ENCODE measurements around the gene FITM2. TPM values are rescaled to one million over a fixed set of nuclear protein-coding genes. Genes with fewer than 3 reads are reported as not detected.

The FITM2 gene
- total and polyA plus RNA-seq, 7 experiments from 2014 or later: 1.7 to 7.9 (median 3.8) TPM

DNA sequence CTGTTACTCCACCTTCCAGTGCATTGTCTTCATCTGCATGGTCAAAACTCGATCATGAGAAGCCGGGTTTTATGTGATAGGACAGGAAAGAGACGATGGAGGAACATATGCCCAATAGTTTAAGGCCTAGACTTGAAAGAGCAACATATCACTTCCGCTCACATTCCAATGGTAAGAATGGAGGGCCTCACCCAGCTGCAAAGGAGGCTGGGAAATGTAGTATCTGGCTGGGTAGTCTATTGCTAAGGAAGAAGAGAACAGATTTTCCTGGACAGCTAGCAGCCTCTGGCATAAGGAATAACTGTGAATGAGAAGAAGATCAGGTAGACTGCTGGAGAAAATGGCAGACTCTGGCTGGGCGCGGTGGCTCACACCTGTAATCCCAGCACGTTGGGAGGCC, 19.2 kb downstream of the FITM2 start:
- H3K36me3 Mint-ChIP-seq: peaks cover 2 to 47% (median 32%) of the 10 kb centered on the region in 5 donors

DNA sequence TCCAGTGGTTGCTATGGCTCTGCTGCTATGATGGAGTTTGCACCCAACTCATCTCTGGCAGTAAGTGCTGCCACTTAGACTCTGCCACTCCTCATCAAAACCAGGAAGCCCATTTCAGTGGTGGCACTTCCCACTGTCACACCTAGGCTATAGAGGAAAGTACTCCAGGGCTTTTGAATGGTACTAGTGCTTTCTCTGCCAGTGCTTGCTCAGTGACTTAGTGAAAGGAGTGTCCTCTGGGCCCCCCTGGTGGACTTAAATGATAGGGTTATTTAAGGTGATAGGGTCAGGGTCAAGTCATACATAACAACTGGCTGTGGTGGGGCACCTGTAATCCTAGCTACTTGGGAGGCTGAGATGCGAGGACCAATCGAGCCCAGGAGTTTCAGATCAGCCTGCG, 22.8 kb downstream of the FITM2 start:
- peak in 3 of 9 donors; percentile 4 to 13 (median 7) for DNase-seq
- POLR2A ChIA-PET: no interaction called here
- H3K9me3 Mint-ChIP-seq: peaks cover 0 to 8% (median 0%) of the 10 kb centered on the region in 11 donors

More for the DNA sequence above, 19.2 kb downstream of the FITM2 start:
- ChIA-PET CTCF (interaction anchor here (1.1 to 1.7 kb wide), 2 partner anchors 19 to 76 kb away, joined by 3 to 4 read pairs; partner anchors contain the start of gene FITM2), POLR2A (no interaction called here)
- intact Hi-C loops (cut with micrococcal nuclease): no loop called here
- Histone ChIP-seq H3K27me3 (ENCODE audit: control insufficient read depth in 2 of 2, insufficient read depth in 2 of 2, low read length in 2 of 2) (no peaks in the 10 kb centered on the region), H3K36me3 (ENCODE audit: control insufficient read depth in 2 of 3, insufficient read depth in 3 of 3, low read length in 3 of 3) (peaks cover 0 to 10% (median 0%) of the 10 kb centered on the region in 3 experiments), H3K4me3 (ENCODE audit: low read length) (no peak overlapping the region), H3K4me1 (ENCODE audit: control insufficient read depth in 2 of 2, insufficient read depth in 2 of 2, low read length in 2 of 2) (no peaks in the 10 kb centered on the region), H3K9me3 (ENCODE audit: control insufficient read depth in 2 of 3, low read length in 3 of 3) (no peaks in the 10 kb centered on the region), H3K27ac (ENCODE audit: low read depth, low read length) (no peak overlapping the region)
- Mint-ChIP-seq H3K27me3 (peaks cover 0 to 6% (median 0%) of the 10 kb centered on the region in 5 donors), H3K4me3 (no peak overlapping the region), H3K4me1 (peaks cover 0 to 8% (median 4%) of the 10 kb centered on the region in 7 donors), H3K9me3 (peaks cover 0 to 8% (median 0%) of the 10 kb centered on the region in 11 donors), H3K27ac (no peak overlapping the region)
- DNase-seq: no peak
- ATAC-seq: no peak

DNA sequence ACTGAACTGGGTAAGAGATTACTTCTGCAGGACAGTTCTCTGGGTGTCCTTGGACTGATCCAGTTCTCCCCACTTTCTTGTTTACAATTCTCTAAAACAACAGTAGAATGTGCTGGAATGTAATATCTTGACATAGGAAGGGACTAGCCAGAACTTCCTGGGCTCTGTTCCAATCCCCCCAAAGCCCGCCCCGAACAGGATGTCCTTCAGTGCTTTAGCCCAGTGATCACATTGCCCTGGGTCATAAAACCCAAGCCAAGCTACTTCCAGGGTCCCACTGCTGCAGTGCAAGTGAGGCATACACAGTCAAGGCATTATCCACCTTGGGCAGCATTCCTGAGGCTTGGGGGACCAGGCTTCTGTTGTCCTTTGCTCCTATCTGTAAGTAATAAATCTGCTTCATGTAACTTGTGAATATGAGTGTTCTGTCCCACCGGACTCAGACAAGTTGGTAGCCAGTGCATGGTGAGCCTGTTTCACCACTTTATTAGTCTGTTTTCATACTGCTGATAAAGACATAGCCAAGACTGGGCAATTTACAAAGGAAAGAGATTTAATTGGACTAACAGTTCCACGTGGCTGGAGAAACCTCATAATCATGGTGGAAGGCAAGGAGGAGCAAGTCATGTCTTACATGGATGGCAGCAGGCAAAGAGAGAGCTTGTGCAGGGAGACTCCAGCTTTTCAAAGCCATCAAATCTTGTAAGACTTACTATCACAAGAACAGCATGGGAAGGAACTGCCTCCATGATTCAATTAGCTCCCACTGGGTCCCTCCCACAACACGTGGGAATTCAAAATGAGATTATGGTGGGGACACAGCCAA, 23.5 kb downstream of the FITM2 start:
- DNase-seq: no peak
- intact Hi-C loops (cut with micrococcal nuclease): loop anchor here in 1 of 2 donors (1.0 kb wide), 1 partner anchor 70 kb away; no protein-coding TSS in a partner anchor
- Mint-ChIP-seq H3K36me3 (peaks cover 2 to 38% (median 32%) of the 10 kb centered on the region in 5 donors), H3K4me3 (no peak overlapping the region), H3K9me3 (peaks cover 0 to 8% (median 0%) of the 10 kb centered on the region in 11 donors), H3K4me1 (peaks cover 0 to 5% (median 0%) of the 10 kb centered on the region in 7 donors), H3K27me3 (peaks cover 0 to 6% (median 0%) of the 10 kb centered on the region in 5 donors), H3K27ac (peak overlapping the region in 1 of 9 donors; percentile 55)
- CTCF ChIA-PET: interaction anchor here (3.3 kb wide), 1 partner anchor 70 kb away, joined by 22 read pairs; no protein-coding TSS in a partner anchor
- no peak for ATAC-seq
- POLR2A ChIA-PET: interaction anchor here (0.7 kb wide), 1 partner anchor 387 kb away, joined by 3 read pairs; no protein-coding TSS in a partner anchor
- H3K9me3 ChIP-seq (ENCODE audit: control insufficient read depth in 2 of 3, low read length in 3 of 3): no peaks in the 10 kb centered on the region
- H3K27me3 ChIP-seq (ENCODE audit: control insufficient read depth in 2 of 2, insufficient read depth in 2 of 2, low read length in 2 of 2): no peaks in the 10 kb centered on the region
- no peak overlapping the region for H3K27ac ChIP-seq (ENCODE audit: low read depth, low read length)
- H3K4me3 ChIP-seq (ENCODE audit: low read length): no peak overlapping the region
- H3K4me1 ChIP-seq (ENCODE audit: control insufficient read depth in 2 of 2, insufficient read depth in 2 of 2, low read length in 2 of 2): peaks cover 0 to 5% of the 10 kb centered on the region in 2 donors
- H3K36me3 ChIP-seq (ENCODE audit: control insufficient read depth in 2 of 3, insufficient read depth in 3 of 3, low read length in 3 of 3): peaks cover 0 to 10% (median 0%) of the 10 kb centered on the region in 3 experiments

More for the DNA sequence above, 22.8 kb downstream of the FITM2 start:
- H3K4me3 Mint-ChIP-seq: no peak overlapping the region
- Histone ChIP-seq H3K27me3 (ENCODE audit: control insufficient read depth in 2 of 2, insufficient read depth in 2 of 2, low read length in 2 of 2) (no peaks in the 10 kb centered on the region), H3K4me1 (ENCODE audit: control insufficient read depth in 2 of 2, insufficient read depth in 2 of 2, low read length in 2 of 2) (peaks cover 0 to 5% of the 10 kb centered on the region in 2 donors), H3K9me3 (ENCODE audit: control insufficient read depth in 2 of 3, low read length in 3 of 3) (no peaks in the 10 kb centered on the region), H3K27ac (ENCODE audit: low read depth, low read length) (no peak overlapping the region), H3K36me3 (ENCODE audit: control insufficient read depth in 2 of 3, insufficient read depth in 3 of 3, low read length in 3 of 3) (peaks cover 0 to 10% (median 0%) of the 10 kb centered on the region in 3 experiments), H3K4me3 (ENCODE audit: low read length) (no peak overlapping the region)
- intact Hi-C loops (cut with micrococcal nuclease): loop anchor here in 1 of 2 donors (1.0 kb wide), 1 partner anchor 71 kb away; no protein-coding TSS in a partner anchor
- CTCF ChIA-PET: interaction anchor here (3.3 kb wide), 1 partner anchor 71 kb away, joined by 22 read pairs; no protein-coding TSS in a partner anchor
- H3K27me3 Mint-ChIP-seq: peaks cover 0 to 6% (median 0%) of the 10 kb centered on the region in 5 donors
- no peak overlapping the region for H3K27ac Mint-ChIP-seq
- no peak for ATAC-seq
- H3K36me3 Mint-ChIP-seq: peaks cover 2 to 38% (median 32%) of the 10 kb centered on the region in 5 donors
- H3K4me1 Mint-ChIP-seq: peaks cover 0 to 5% (median 0%) of the 10 kb centered on the region in 7 donors

GRCh38 chr20:44284032-44284431, 27.0 kb downstream of the FITM2 start:
- ATAC-seq (no peak), DNase-seq (no peak)
- H3K9me3 ChIP-seq (ENCODE audit: control insufficient read depth in 2 of 3, low read length in 3 of 3): no peaks in the 10 kb centered on the region
- H3K27me3 Mint-ChIP-seq: peaks cover 0 to 6% (median 0%) of the 10 kb centered on the region in 5 donors
- peaks cover 0 to 7% (median 0%) of the 10 kb centered on the region in 11 donors for H3K9me3 Mint-ChIP-seq
- no peaks in the 10 kb centered on the region for H3K36me3 ChIP-seq (ENCODE audit: control insufficient read depth in 2 of 3, insufficient read depth in 3 of 3, low read length in 3 of 3)
- ChIA-PET CTCF (interaction anchor here (2.1 kb wide), 1 partner anchor 67 kb away, joined by 6 read pairs; no protein-coding TSS in a partner anchor), POLR2A (interaction anchor here (1.0 kb wide), 1 partner anchor 66 kb away, joined by 4 read pairs; no protein-coding TSS in a partner anchor)
- no peak overlapping the region for H3K4me3 ChIP-seq (ENCODE audit: low read length)
- no peak overlapping the region for H3K27ac Mint-ChIP-seq
- peaks cover 0 to 15% (median 9%) of the 10 kb centered on the region in 5 donors for H3K36me3 Mint-ChIP-seq
- no peak overlapping the region for H3K4me3 Mint-ChIP-seq
- H3K27me3 ChIP-seq (ENCODE audit: control insufficient read depth in 2 of 2, insufficient read depth in 2 of 2, low read length in 2 of 2): no peaks in the 10 kb centered on the region
- intact Hi-C loops (cut with micrococcal nuclease): no loop called here
- H3K4me1 Mint-ChIP-seq: peaks cover 0 to 5% (median 0%) of the 10 kb centered on the region in 7 donors
- no peak overlapping the region for H3K27ac ChIP-seq (ENCODE audit: low read depth, low read length)
- H3K4me1 ChIP-seq (ENCODE audit: control insufficient read depth in 2 of 2, insufficient read depth in 2 of 2, low read length in 2 of 2): peaks cover 0 to 5% of the 10 kb centered on the region in 2 donors

- DNase-seq (no peak), ATAC-seq (no peak)
- ChIA-PET POLR2A (no interaction called here), CTCF (interaction anchor here (1.5 kb wide), 1 partner anchor 29 kb away, joined by 3 read pairs; the partner anchor contains the start of gene FITM2)
- Mint-ChIP-seq H3K4me3 (no peak overlapping the region), H3K36me3 (peaks cover 0 to 15% (median 0%) of the 10 kb centered on the region in 5 donors), H3K27ac (no peak overlapping the region), H3K27me3 (peaks cover 0 to 4% (median 0%) of the 10 kb centered on the region in 5 donors), H3K9me3 (peaks cover 0 to 1% (median 0%) of the 10 kb centered on the region in 11 donors), H3K4me1 (peaks cover 0 to 5% (median 0%) of the 10 kb centered on the region in 7 donors)
- peaks cover 0 to 5% of the 10 kb centered on the region in 2 donors for H3K4me1 ChIP-seq (ENCODE audit: control insufficient read depth in 2 of 2, insufficient read depth in 2 of 2, low read length in 2 of 2)
- no peaks in the 10 kb centered on the region for H3K36me3 ChIP-seq (ENCODE audit: control insufficient read depth in 2 of 3, insufficient read depth in 3 of 3, low read length in 3 of 3)
- no peaks in the 10 kb centered on the region for H3K9me3 ChIP-seq (ENCODE audit: control insufficient read depth in 2 of 3, low read length in 3 of 3)
- intact Hi-C loops (cut with micrococcal nuclease): no loop called here
- no peak overlapping the region for H3K27ac ChIP-seq (ENCODE audit: low read depth, low read length)
- no peaks in the 10 kb centered on the region for H3K27me3 ChIP-seq (ENCODE audit: control insufficient read depth in 2 of 2, insufficient read depth in 2 of 2, low read length in 2 of 2)
- no peak overlapping the region for H3K4me3 ChIP-seq (ENCODE audit: low read length)
Measured at GRCh38 chr20:44282192-44282591, 28.8 kb downstream of the FITM2 start.

DNA sequence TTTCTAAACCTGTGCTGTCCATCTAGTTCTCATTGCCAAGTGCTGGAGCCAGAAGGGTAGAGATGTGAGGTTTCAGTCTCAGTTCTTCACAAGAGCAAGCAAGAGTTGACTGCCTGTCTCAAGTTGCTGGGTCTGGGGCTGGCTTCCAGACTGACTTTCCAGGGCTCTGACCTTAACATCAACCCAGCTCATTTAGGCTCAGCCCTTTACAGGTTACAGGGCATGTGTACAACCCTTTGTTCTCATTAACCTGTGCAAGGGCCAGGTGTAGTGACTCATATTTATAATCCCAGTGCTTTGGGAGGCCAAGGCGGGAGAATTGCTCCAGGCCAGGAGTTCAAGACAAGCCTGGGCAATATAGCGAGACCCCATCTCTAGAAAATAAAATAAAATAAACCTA, 30.6 kb downstream of the FITM2 start:
- Histone ChIP-seq H3K4me3 (ENCODE audit: low read length) (no peak overlapping the region), H3K27ac (ENCODE audit: low read depth, low read length) (no peak overlapping the region), H3K9me3 (ENCODE audit: control insufficient read depth in 2 of 3, low read length in 3 of 3) (no peaks in the 10 kb centered on the region), H3K4me1 (ENCODE audit: control insufficient read depth in 2 of 2, insufficient read depth in 2 of 2, low read length in 2 of 2) (peaks cover 0 to 5% of the 10 kb centered on the region in 2 donors), H3K27me3 (ENCODE audit: control insufficient read depth in 2 of 2, insufficient read depth in 2 of 2, low read length in 2 of 2) (no peaks in the 10 kb centered on the region), H3K36me3 (ENCODE audit: control insufficient read depth in 2 of 3, insufficient read depth in 3 of 3, low read length in 3 of 3) (no peaks in the 10 kb centered on the region)
- Mint-ChIP-seq H3K9me3 (peaks cover 0 to 1% (median 0%) of the 10 kb centered on the region in 11 donors), H3K36me3 (peaks cover 0 to 21% (median 3%) of the 10 kb centered on the region in 5 donors), H3K4me1 (peaks cover 0 to 5% (median 0%) of the 10 kb centered on the region in 7 donors), H3K27me3 (no peaks in the 10 kb centered on the region), H3K4me3 (no peak overlapping the region), H3K27ac (no peak overlapping the region)
- intact Hi-C loops (cut with micrococcal nuclease): no loop called here
- no peak for DNase-seq
- no peak for ATAC-seq
- ChIA-PET CTCF (interaction anchor here (0.7 kb wide), 1 partner anchor 63 kb away, joined by 3 read pairs; no protein-coding TSS in a partner anchor), POLR2A (no interaction called here)

All from naive thymus-derived CD4-positive, alpha-beta T cell (primary cell).